Fibroblast of lung (primary cell): ENCODE results near the gene RASGRF2.

Experiments
- EZH2 ChIP-seq: IDR thresholded peaks from 2 replicates; pipeline ENCODE4 v1.5.1; 2012; ENCODE audit warnings: low read length, control low read depth, mild to moderate bottlenecking; ENCODE audit errors: missing control alignments
- TF ChIP-seq, protein P1 (sequence below), 2 donors: IDR thresholded peaks in 1 of 2; conservative IDR thresholded peaks in 1 of 2; 1 replicate in 1 of 2; 2 replicates in 1 of 2; pipeline ENCODE4 v1.5.1; 2011 to 2012; ENCODE audit warnings: low read length in 2 of 2, control low read depth in 1 of 2, inconsistent platforms in 1 of 2, low read depth in 1 of 2, mild to moderate bottlenecking in 1 of 2

DNA sequence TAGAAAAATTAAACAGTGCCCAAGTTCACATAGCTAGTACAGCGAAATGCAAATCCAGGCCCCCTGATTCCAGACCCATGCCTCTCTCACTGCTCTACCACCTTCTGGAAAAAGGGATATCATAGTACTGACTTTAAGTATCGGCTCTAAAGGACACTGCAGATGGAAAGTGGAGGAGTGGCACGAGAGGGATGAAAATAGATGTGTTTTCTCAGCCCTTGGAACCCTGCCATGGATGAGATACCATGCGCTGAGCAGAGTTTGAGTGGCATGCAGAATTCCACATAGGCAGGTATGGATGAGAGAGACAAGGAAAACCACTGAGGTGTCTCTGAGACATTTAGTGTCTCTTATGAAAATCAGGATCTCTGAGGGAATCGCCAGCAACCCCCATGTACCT lies 291.8 kb downstream of the RASGRF2 start:
- TF ChIP-seq, protein P1, sequence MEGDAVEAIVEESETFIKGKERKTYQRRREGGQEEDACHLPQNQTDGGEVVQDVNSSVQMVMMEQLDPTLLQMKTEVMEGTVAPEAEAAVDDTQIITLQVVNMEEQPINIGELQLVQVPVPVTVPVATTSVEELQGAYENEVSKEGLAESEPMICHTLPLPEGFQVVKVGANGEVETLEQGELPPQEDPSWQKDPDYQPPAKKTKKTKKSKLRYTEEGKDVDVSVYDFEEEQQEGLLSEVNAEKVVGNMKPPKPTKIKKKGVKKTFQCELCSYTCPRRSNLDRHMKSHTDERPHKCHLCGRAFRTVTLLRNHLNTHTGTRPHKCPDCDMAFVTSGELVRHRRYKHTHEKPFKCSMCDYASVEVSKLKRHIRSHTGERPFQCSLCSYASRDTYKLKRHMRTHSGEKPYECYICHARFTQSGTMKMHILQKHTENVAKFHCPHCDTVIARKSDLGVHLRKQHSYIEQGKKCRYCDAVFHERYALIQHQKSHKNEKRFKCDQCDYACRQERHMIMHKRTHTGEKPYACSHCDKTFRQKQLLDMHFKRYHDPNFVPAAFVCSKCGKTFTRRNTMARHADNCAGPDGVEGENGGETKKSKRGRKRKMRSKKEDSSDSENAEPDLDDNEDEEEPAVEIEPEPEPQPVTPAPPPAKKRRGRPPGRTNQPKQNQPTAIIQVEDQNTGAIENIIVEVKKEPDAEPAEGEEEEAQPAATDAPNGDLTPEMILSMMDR (conservative IDR thresholded peaks at IDR 0.05 in 1 of 2, IDR thresholded peaks at IDR 0.05 in 1 of 2; ENCODE audit: low read depth in 1 of 2, low read length in 2 of 2): no peak
- no peak for TF ChIP-seq EZH2
